HS-5 (cell line): ENCODE data around the gene PNMA1.

Experiments
- DNase-seq: peaks from one replicate; pipeline ENCODE4 v3.0.0-alpha.2; 2012; ENCODE audit warnings: low read depth

PNMA1 gene

DNA sequence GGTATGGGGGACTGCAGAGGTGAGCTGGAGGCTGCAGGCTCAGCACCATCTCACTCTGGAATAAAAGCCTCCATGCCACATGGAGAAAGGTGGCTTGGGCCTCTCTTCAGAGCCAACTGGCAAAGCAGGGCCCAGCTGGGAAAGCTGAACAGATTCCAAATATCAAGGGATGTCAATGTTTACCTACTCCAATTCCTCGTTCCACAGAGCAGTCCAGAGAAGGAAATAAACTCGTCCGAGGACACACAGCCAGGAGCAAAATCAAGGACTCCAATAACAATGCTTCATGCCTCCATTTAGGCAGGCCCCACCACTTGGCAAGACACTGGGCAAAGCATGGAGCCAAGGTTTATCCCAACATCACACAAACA is 36.3 kb upstream of the PNMA1 start:
- DNase-seq: no peak

- DNase-seq: no peak
Observed at GRCh38 chr14:73749706-73750530, 35.7 kb upstream of the PNMA1 start.

DNA sequence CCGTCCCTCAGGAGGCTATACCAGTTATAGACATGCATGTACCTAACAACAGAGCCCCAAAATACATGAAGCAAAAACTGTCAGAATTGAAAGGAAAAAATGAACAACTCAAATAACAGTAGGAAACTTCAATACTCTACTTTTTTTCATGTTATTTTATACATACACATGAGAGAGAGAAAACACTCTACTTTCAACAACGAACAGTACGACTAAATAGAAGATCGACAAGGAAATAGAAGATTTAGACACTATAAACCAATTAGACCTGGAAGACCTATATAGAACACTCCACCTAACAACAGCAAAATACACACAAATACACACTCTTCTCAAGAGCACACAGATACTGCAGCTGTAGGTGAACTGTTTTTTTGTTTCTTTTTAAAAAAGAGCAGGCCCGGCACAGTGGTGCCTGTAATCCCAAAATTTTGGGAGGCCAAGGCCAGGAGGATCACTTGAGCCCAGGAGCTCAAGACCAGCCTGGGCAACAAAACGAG is 34.7 kb upstream of the PNMA1 start:
- DNase-seq: no peak

DNA sequence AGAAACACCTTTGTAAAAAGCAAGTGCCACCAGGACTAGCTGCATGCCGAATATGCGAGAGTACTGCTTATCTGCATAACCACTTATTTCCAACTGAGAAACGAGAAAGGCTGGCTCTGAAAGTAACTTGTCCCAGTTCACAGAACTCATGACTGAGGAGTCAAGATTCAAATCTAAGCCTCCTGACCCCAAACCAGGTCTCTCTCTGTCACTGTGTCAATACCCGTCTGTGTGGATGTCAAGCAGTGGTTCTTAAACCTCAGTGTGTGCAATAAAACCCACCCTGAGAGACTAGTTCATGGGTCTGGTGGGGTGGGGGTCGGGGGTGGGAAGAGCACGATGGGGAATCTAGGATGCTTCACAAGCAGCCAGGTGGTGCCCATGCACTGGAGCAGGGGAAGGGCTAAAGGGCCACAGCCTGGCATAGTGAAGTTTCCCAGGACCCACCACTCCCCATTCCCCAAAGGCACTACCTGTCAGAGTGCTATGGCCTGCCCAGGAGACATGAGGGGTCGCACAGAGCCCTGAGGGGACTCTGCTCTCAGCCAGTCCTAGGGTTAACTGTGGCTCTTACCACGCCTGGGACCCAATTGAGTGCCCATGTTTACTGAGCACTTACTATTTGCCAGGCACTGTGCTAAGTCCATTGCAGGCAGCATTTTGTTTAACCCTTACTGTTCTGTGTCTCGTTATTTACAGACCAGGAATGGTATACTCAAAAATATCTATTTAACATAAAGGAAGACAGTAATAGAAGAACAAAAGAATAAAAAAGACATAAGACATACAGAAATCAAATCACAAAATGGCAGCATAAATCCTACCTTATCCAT is 33.4 kb upstream of the PNMA1 start:
- no peak for DNase-seq

DNA sequence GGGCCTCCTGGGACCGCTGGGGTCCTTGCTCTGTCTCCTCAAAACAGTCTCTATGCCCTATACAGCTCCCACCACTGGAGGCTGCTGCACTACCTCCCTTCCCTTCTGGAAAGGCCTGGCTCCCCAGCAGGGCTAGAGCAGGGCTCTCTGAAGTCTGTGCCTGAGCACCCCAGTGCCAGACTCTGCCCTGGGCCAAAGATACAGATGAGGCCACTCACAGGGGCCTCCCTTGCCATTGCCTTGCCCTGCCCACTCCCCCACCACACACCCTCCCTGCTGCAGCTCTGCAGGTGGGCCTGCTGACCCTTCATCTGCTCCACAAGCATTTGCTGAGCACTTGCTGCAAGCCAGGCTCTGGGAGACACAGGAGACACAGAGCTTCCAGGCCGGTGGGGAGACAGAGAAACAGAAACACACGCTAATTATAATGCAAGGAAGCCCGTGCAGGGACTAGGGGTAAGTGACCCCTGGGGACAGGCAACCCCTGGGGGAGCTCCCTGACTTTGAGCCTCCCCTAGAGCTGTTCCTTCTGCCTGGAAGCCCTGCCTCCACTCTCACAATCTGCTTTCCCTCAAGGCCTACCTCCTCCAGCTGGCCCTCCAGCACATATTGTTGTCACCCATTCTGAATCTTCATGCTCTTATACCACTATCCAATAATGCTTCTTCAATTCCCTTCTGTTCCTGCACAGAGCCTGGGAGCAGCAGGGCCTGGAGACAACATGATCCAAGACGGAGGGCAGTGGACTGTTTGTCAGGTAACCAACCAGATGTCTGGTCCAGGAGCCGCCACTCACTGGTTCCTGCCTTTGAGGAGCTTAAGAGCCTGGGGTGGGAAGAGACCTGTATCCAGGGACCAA is 32.6 kb upstream of the PNMA1 start:
- DNase-seq: no peak

DNA sequence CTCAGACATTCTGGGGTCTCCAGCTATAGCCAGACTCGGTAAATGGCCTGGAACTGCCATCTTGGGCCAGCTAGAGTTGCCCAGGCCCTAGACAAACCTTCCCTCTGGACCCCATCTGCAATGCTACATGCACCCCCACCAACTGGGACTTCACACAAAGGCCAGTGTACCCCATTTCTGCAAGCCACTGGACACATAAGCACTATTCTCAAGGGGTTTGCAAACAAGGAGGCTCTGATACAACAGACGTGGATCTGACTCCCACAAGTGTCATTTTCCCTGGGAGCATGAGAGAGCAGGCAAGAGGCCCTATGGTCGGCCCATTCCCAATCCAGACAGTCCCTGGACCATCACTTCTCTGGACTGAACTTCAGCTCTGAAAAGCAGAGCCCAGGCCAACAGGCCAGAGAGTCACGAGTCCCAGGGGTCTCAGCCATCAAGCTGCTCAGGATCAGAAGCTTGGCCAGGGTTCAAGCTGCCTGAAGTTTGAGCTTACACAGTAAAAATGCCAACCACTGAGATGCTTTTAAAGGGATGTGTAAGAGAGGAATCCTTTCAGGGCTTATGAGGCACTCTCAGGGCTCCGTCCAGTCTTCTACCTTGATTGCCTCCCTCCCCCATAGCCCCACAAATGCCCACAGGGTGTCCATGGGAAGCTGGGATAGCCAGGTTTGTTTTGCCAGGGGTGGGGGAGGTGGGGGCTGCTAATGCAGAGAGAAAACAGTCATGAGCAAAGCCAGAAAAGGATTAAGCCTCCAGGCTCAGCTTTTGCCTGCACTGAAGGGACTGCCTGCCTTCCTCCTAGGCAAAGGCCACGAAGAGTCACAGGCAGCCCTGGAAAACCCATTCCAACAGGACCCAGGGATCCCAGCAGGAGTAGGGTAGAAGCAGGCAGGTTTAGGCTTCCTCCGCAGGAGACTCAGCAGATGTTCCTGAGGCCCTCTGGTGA is 31.7 kb upstream of the PNMA1 start:
- DNase-seq: no peak

GRCh38 chr14:73744874-73745529 is 30.8 kb upstream of the PNMA1 start:
- no peak for DNase-seq

DNA sequence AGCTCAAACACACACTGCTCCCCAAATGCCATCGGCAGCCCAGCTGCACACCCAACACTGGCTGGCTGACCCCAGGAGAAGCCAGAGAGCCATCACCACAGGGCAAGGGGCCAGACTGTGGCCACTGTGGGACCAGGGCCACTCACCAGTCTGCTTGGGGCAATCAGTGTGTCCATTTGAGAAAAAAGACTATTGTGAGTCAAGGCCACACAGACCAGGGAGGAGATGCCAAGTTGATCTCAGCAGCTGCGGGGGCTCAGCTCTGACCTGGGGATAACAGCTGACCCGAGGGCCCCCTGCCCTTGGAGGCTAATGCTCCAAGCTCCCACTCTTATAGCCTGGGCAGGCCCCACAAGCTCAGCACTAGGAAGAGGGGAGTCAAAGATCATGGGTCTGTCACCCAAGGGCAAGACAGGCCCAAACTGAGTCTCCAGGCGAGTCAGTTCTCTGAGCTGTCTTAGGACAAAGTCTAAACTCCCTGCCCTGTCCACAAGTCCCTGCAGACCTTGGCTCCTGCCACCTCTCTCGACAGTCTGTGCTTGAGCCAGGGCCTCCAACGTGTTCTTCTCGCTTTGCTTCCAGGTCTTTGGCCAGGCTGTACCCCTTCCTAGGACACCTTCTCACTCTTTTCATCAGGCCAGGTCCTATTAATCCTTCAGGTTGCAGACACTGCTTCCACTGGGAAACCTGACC is 30.1 kb upstream of the PNMA1 start:
- DNase-seq: no peak

DNA sequence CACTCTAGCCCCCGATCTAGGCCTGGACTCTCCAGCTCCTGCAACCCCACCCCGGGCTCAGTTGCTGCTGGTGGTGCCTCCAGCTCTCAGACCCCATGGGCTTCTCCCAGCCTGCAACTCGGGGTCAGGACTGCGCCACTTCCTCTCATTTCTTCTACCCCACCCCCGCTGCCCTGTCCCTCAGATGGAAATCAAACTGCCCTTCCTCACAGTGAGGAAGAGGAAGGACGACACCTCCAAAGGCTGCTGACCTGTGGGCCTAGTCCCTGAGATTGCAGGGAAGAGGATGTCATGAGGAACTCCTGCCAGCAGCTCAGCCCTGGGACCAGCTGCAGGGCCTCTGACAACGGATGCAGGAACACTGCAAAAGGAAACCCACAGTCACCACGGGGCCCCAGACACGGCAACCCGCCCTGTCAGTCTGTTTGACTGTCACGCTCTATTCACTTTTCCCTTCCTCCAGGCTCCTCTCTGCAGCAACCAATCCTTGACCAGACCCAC is 29.3 kb upstream of the PNMA1 start:
- no peak for DNase-seq

DNA sequence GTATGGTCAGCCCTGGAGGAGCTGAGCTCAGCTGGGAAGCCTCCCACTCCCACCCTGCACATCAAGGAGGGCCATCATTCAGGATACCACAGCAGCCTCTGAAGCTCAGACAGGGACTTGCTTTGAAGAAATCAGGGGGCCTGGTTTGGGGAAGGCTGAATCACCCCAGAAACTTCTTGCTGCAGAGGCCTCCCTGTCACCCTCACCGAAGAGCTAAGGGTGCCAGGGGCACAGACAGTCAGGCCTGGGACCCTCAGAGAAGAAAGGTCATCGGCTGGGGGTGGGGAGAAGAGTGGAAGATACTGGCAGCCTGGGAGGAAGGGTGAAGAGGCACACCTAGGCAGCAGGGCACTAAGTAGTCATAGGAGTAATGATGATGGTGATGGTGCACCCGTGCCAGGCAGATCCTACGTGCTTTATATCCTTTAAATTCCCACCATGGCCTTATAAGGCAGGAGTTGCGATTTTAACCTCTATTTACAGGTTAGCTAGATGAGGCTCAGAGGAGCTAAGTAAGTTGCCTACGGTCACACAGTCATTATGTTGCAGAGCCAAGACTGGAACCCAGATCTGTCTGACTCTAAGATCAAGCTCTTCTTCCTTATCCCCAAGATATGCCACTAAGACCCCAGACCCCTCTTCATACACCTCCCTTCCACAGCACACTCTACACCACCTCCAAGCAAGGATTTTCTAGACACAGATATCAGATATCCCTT is 28.5 kb upstream of the PNMA1 start:
- DNase-seq: no peak

DNA sequence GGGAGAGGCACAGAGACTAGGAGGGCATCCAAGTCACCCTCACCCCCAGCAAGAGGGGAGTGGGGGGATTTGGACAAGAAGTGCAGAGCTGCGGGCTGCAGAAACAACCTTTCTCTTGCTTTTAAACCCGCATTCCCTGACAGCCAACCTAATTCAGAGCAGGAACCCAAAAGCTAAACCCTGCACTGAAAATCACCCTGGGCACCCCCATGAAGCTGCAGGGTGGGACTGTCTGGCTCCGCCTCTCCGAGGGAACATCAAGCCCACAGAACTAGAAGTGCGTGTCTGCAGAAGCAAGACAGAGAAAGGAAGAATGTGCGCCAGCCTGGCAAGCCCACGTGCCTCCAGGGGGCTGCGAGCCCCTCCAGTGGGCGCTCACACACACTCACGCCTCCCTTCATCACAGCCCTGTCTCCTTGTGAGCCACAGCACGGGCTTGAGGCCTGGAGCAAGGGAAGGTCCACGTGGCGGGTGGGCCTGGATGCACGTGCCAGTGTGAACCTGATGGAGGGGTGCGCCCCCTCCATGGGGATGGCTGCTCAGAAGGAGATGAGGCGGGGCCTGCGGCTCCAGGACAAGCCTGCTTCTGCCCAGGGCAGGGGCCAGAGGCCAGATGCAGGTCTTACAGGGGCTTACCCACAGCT is 27.8 kb upstream of the PNMA1 start:
- DNase-seq: no peak

GRCh38 chr14:73741386-73741875 is 27.2 kb upstream of the PNMA1 start:
- DNase-seq: no peak

DNA sequence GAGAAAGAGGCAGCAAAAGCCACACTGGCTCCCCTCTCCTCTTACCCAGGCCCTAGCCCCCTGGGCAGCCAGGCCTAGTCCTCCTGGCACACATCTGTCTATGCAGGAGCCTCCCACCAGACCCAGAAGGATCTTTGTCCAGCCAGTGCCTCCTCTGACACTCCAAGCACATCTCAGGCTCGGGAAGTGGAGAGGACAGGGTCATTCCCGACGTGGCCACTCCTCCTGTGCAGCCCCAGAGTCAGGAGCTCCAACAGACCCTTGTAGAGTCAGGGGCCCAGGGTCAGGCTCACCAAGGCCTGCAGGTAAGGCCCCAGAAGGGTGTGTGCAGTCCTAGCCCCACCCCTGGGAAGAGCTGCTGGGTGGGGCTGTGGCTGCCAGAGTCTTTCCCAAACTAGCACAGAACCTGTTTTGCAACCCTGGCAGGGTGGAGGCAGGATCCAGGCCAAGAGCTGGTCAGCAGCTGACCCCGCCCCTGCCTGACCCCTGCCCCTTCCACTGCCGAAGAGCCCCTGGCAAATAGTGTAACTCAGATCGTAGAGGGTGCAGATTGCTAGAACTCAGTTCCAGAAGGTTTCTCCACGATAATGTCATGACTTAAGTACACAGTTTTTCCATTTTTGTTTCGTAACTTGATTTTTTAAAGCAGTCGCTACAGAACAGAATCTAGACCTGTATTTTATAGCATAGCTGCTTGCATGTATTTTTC is 26.6 kb upstream of the PNMA1 start:
- no peak for DNase-seq

GRCh38 chr14:73739899-73740617 is 25.9 kb upstream of the PNMA1 start:
- no peak for DNase-seq

DNA sequence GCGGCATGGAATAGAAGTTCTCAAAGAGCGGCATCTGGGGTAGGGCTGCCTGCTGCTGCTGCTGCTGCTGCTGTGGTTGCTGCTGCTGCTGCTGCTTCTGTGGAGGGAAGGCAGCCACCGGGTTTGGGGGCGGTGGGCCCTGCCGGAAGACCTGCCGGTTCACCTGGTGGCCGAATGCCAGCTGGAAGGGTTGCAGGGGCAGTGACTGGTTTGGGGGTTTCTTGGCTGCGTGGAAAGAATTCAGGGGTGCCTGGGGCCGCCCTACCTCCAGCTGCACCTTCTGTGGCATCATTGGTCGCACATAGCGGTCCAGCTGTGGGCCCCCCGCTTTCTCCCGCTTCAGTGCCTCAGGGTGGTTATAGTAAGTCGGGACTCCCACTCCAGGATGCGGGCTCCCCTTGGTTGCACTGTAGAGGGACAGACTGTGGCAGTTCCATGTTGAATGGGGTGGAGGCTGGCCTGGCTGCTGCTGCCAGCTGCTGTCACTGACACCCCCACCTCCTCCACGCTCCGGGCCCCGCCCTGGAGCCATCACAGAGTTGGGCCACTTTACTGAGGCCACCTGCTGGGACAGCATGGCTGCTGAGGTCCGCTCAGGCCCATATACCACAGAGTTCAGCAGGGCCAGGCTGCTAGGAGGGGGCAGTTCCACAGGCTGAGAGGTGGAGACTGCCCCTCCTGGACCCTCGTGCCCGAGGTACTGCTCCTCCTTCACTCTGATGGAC is 25.2 kb upstream of the PNMA1 start:
- no peak for DNase-seq

- no peak for DNase-seq
Observed at GRCh38 chr14:73738518-73739173, 24.5 kb upstream of the PNMA1 start.
